ENCODE data around the gene KDM1B.

The KDM1B gene

GRCh38 chr6:18186033-18186432 lies 30.8 kb downstream of the KDM1B start:
- DNase-seq (ENCODE audit: extremely low read depth, low read depth): no peak
- TF ChIP-seq CTCF (IDR thresholded peaks at IDR 0.05; ENCODE audit: low read depth, low read length, missing control alignments): no peak

GRCh38 chr6:18186540-18187250 lies 31.5 kb downstream of the KDM1B start:
- no peak for TF ChIP-seq CTCF (IDR thresholded peaks at IDR 0.05; ENCODE audit: low read depth, low read length, missing control alignments)
- DNase-seq (ENCODE audit: extremely low read depth, low read depth): no peak
- no peak overlapping the region for H3K4me3 ChIP-seq (replicated peaks; ENCODE audit: low read depth, low read length)

More at GRCh38 chr6:18186033-18186432, 30.8 kb downstream of the KDM1B start:
- H3K4me3 ChIP-seq (replicated peaks; ENCODE audit: low read depth, low read length): no peak overlapping the region

GRCh38 chr6:18187701-18188100 lies 32.5 kb downstream of the KDM1B start:
- no peak for DNase-seq (ENCODE audit: extremely low read depth, low read depth)
- no peak for TF ChIP-seq CTCF (IDR thresholded peaks at IDR 0.05; ENCODE audit: low read depth, low read length, missing control alignments)

GRCh38 chr6:18189196-18189595 lies 34.0 kb downstream of the KDM1B start:
- no peak for TF ChIP-seq CTCF (IDR thresholded peaks at IDR 0.05; ENCODE audit: low read depth, low read length, missing control alignments)
- no peak overlapping the region for H3K4me3 ChIP-seq (replicated peaks; ENCODE audit: low read depth, low read length)
- DNase-seq (ENCODE audit: extremely low read depth, low read depth): no peak

More at GRCh38 chr6:18187701-18188100, 32.5 kb downstream of the KDM1B start:
- no peak overlapping the region for H3K4me3 ChIP-seq (replicated peaks; ENCODE audit: low read depth, low read length)

GRCh38 chr6:18192026-18192425 lies 36.8 kb downstream of the KDM1B start:
- TF ChIP-seq CTCF (IDR thresholded peaks at IDR 0.05; ENCODE audit: low read depth, low read length, missing control alignments): no peak
- no peak overlapping the region for H3K4me3 ChIP-seq (replicated peaks; ENCODE audit: low read depth, low read length)
- no peak for DNase-seq (ENCODE audit: extremely low read depth, low read depth)

- no peak for TF ChIP-seq CTCF (IDR thresholded peaks at IDR 0.05; ENCODE audit: low read depth, low read length, missing control alignments)
- no peak for DNase-seq (ENCODE audit: extremely low read depth, low read depth)
- no peak overlapping the region for H3K4me3 ChIP-seq (replicated peaks; ENCODE audit: low read depth, low read length)
Observed at GRCh38 chr6:18203786-18204185, 48.6 kb downstream of the KDM1B start.

GRCh38 chr6:18204691-18205090 lies 49.5 kb downstream of the KDM1B start:
- DNase-seq (ENCODE audit: extremely low read depth, low read depth): no peak
- no peak overlapping the region for H3K4me3 ChIP-seq (replicated peaks; ENCODE audit: low read depth, low read length)
- TF ChIP-seq CTCF (IDR thresholded peaks at IDR 0.05; ENCODE audit: low read depth, low read length, missing control alignments): no peak
